K562 (cell line): ENCODE data around the gene SUFU. TPM values are rescaled to one million over a fixed set of nuclear protein-coding genes. Genes with fewer than 3 reads are reported as not detected.

Experiments used
- ATAC-seq: fragments of 200-7000 bp; cut with Tn5 transposase; 3 replicates; pipeline ENCODE4 v1.9.1; 2020; ENCODE audit warnings: moderate library complexity
- BruUV-seq: library from RNA; stranded (reverse); fragments of 400-500 nt; replicated peaks from 2 replicates; lab custom pipeline; 2021; lab: Mats Ljungman, UMichigan
- CTCF ChIA-PET: fragments of 300-600 bp; formaldehyde crosslinking; extraction: SDS; loops from one replicate; lab custom pipeline; 2021; ENCODE audit warnings: low intra/inter-chr PET ratio; lab: Yijun Ruan, JAX
- POLR2A ChIA-PET: fragments of 300-600, 350-650 bp; sonication (Branson Sonifier 250); formaldehyde crosslinking; extraction: SDS; loops from one replicate; lab custom pipeline; 2021; ENCODE audit warnings: antibody characterized with exemption, inconsistent platforms; lab: Yijun Ruan, JAX
- DNase-seq, 4 experiments: peaks; one replicate each; pipeline versions ENCODE4 v3.0.0 to v3.0.0-alpha.2; 2011 to 2018; ENCODE audit warnings: low spot score in 3 of 4, mixed read lengths in 3 of 4; ENCODE audit errors: extremely low read depth in 1 of 4
- FAIRE-seq: peaks from 2 replicates; lab custom pipeline; 2011; peaks lifted over from hg19 to GRCh38; lab: Jason Lieb, UNC
- H2AFZ ChIP-seq: 2 replicates; pipeline ENCODE4 v1.6.0; 2011; ENCODE audit warnings: low read depth, low read length, control low read depth, inconsistent platforms
- H3K27ac ChIP-seq: fragments of 200-600 bp; 3 replicates; pipeline ENCODE4 v1.8.0; 2011; ENCODE audit warnings: low read depth, mild to moderate bottlenecking, control low read depth, inconsistent platforms, low read length, moderate library complexity, mixed read lengths; ENCODE audit errors: extremely low read depth
- H3K27me3 ChIP-seq, 2 experiments: fragments of 300-600 bp in 1 of 2; 2 replicates in 1 of 2; 3 replicates in 1 of 2; pipeline versions ENCODE4 v1.6.0 to v1.8.0; 2011; ENCODE audit warnings: inconsistent platforms in 2 of 2, low read length in 2 of 2, mild to moderate bottlenecking in 1 of 2, mixed read lengths in 1 of 2, moderate library complexity in 1 of 2; ENCODE audit not compliant: control insufficient read depth in 2 of 2, insufficient read depth in 2 of 2
- H3K36me3 ChIP-seq: fragments of 300-600 bp; 3 replicates; pipeline ENCODE4 v1.8.0; 2011; ENCODE audit warnings: mild to moderate bottlenecking, low read length, inconsistent platforms; ENCODE audit not compliant: control insufficient read depth, insufficient read depth
- H3K4me1 ChIP-seq, 2 experiments: fragments of 200-600 bp in 1 of 2; replicated peaks in 1 of 2; 2 replicates in 1 of 2; 3 replicates in 1 of 2; pipeline versions ENCODE4 v1.5.1 to v1.8.0; 2011; ENCODE audit warnings: inconsistent platforms in 2 of 2, low read length in 2 of 2, mild to moderate bottlenecking in 1 of 2, mixed read lengths in 1 of 2, moderate library complexity in 1 of 2; ENCODE audit not compliant: control insufficient read depth in 2 of 2, insufficient read depth in 2 of 2
- H3K4me2 ChIP-seq: 2 replicates; pipeline ENCODE4 v1.6.1; 2011; ENCODE audit warnings: low read length, control low read depth, inconsistent platforms, mixed read lengths; ENCODE audit not compliant: insufficient read depth
- H3K4me3 ChIP-seq: fragments of 200-600 bp; sonication (generic), shearing (Covaris generic); 2 replicates; pipeline ENCODE4 v1.5.1; 2016; ENCODE audit warnings: control low read depth, inconsistent platforms
- H3K79me2 ChIP-seq: fragments of 200-600 bp; 3 replicates; pipeline ENCODE4 v1.8.0; 2011; ENCODE audit warnings: low read length, inconsistent platforms; ENCODE audit not compliant: control insufficient read depth, insufficient read depth
- H3K9ac ChIP-seq, 2 experiments: 2 replicates each; pipeline versions ENCODE4 v1.6.0 to v1.6.1; 2011; ENCODE audit warnings: low read depth in 2 of 2, low read length in 2 of 2, control low read depth in 1 of 2, inconsistent platforms in 1 of 2, mild to moderate bottlenecking in 1 of 2, mixed read lengths in 1 of 2; ENCODE audit not compliant: insufficient read depth in 1 of 2
- H3K9me1 ChIP-seq: one replicate; pipeline ENCODE4 v1.6.0; 2011; ENCODE audit warnings: inconsistent platforms, mild to moderate bottlenecking, low read length, moderate library complexity; ENCODE audit not compliant: control insufficient read depth, insufficient read depth
- H3K9me3 ChIP-seq: replicated peaks from 2 replicates; pipeline ENCODE4 v1.5.1; 2011; ENCODE audit warnings: low read depth, low read length, inconsistent platforms; ENCODE audit not compliant: control insufficient read depth, insufficient read depth
- H4K20me1 ChIP-seq: replicated peaks from 2 replicates; pipeline ENCODE4 v1.6.1; 2011; ENCODE audit warnings: low read length, inconsistent platforms, mixed read lengths; ENCODE audit not compliant: control insufficient read depth, insufficient read depth
- ETV6 ChIP-seq, 3 experiments: fragments of 150-350 bp in 1 of 3; sonication (generic) in 1 of 3; formaldehyde crosslinking in 1 of 3; IDR thresholded peaks; 2 replicates each; pipeline versions ENCODE4 v1.6.1 to v1.8.0; 2014 to 2022; ENCODE audit warnings: borderline replicate concordance in 2 of 3, low read depth in 2 of 3, antibody characterized with exemption in 1 of 3, low read length in 1 of 3, mild to moderate bottlenecking in 1 of 3, missing genetic modification reagents in 1 of 3
- ZBTB1 ChIP-seq: sonication (generic); formaldehyde crosslinking; IDR thresholded peaks from 2 replicates; pipeline ENCODE4 v1.8.1; 2023; ENCODE audit warnings: missing genetic modification reagents, low read depth, mild to moderate bottlenecking, borderline replicate concordance
- ZNF507 ChIP-seq: conservative IDR thresholded peaks from 2 replicates; pipeline ENCODE4 v1.6.1; 2017; ENCODE audit warnings: missing genetic modification characterization, missing compliant biosample characterization
- WGBS: fragments of 100-300 bp; shearing (Covaris generic); methylation state at CpG from one replicate; pipeline ENCODE4 v1.1.6; 2016; ENCODE audit warnings: low coverage, mixed read lengths; ENCODE audit not compliant: insufficient coverage; ENCODE audit errors: missing lambda C conversion rate; 5-methylcytosine and 5-hydroxymethylcytosine counted together
- in situ Hi-C: fragments of 300-500 bp; cut with MboI; formaldehyde crosslinking; loops from 4 replicates; pipeline ENCODE4 v1.15.0; 2018; ENCODE audit warnings: inconsistent platforms, mixed read lengths
- intact Hi-C: fragments of 100-400 bp; cut with micrococcal nuclease; formaldehyde crosslinking; loops from 2 replicates; pipeline ENCODE4 v1.14.2; 2022
- polyA plus RNA-seq, 8 experiments: library from polyadenylated mRNA; depleted of rRNA in 4 of 8; stranded (reverse) in 5 of 8; unstranded in 3 of 8; fragments of >200 nt; fragmentation: Nextera tagmentation in 2 of 8; fragmentation: Illumina TruSeq in 1 of 8; extraction: Ambion mirVana in 2 of 8; extraction: Trizol in 1 of 8; gene quantifications; 2 replicates each; pipeline versions ENCODE4 v1.2.1 to v1.2.3, GENCODE V29; 2011 to 2014; ENCODE audit warnings: inconsistent platforms in 1 of 8, missing spikeins in 1 of 8
- total RNA-seq, 7 experiments: library from RNA; depleted of rRNA in 6 of 7; stranded (reverse); fragments of >200 nt in 6 of 7; fragmentation: Illumina TruSeq in 2 of 7; extraction: Trizol in 2 of 7; gene quantifications; 2 replicates each; pipeline versions ENCODE4 v1.2.1 to v1.2.3, GENCODE V29; 2011 to 2021; ENCODE audit warnings: low replicate concordance in 1 of 7
- TF ChIP-seq, protein P1 (sequence below), 2 experiments: fragments of 450-650 bp; formaldehyde crosslinking in 1 of 2; IDR thresholded peaks; 2 replicates each; pipeline versions ENCODE4 v1.4.0 to v1.6.1; 2014 to 2020; ENCODE audit warnings: mild to moderate bottlenecking in 2 of 2, borderline replicate concordance in 1 of 2, low read depth in 1 of 2

Gene SUFU
- total and polyA plus RNA-seq, 9 of the 15 experiments (the other 6 are each of a cell fraction or from before 2014, with no cell fraction given): 0.59 to 6.3 (median 0.82) TPM

GRCh38 chr10:102557569-102557968 lies 53.8 kb downstream of the SUFU start (continued):
- TF ChIP-seq, protein P1, sequence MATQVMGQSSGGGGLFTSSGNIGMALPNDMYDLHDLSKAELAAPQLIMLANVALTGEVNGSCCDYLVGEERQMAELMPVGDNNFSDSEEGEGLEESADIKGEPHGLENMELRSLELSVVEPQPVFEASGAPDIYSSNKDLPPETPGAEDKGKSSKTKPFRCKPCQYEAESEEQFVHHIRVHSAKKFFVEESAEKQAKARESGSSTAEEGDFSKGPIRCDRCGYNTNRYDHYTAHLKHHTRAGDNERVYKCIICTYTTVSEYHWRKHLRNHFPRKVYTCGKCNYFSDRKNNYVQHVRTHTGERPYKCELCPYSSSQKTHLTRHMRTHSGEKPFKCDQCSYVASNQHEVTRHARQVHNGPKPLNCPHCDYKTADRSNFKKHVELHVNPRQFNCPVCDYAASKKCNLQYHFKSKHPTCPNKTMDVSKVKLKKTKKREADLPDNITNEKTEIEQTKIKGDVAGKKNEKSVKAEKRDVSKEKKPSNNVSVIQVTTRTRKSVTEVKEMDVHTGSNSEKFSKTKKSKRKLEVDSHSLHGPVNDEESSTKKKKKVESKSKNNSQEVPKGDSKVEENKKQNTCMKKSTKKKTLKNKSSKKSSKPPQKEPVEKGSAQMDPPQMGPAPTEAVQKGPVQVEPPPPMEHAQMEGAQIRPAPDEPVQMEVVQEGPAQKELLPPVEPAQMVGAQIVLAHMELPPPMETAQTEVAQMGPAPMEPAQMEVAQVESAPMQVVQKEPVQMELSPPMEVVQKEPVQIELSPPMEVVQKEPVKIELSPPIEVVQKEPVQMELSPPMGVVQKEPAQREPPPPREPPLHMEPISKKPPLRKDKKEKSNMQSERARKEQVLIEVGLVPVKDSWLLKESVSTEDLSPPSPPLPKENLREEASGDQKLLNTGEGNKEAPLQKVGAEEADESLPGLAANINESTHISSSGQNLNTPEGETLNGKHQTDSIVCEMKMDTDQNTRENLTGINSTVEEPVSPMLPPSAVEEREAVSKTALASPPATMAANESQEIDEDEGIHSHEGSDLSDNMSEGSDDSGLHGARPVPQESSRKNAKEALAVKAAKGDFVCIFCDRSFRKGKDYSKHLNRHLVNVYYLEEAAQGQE (IDR thresholded peaks at IDR 0.05; ENCODE audit: borderline replicate concordance): no peak
- TF ChIP-seq, protein P1 (CRISPR knock-in tag; IDR thresholded peaks at IDR 0.05; ENCODE audit: low read depth): no peak

GRCh38 chr10:102559764-102560163 lies 56.0 kb downstream of the SUFU start:
- BruUV-seq: no TSS peak
- no peaks in the 10 kb centered on the region for H3K9me3 ChIP-seq
- no peak overlapping the region for H3K4me2 ChIP-seq
- ATAC-seq: no peak
- intact Hi-C loops: no loop called here
- no peak overlapping the region for H2AFZ ChIP-seq
- H3K4me1 ChIP-seq: no peaks in the 10 kb centered on the region; a peak in 1 of 5 replicates
- H3K27me3 ChIP-seq: no peaks in the 10 kb centered on the region
- DNase-seq: no peak
- POLR2A ChIA-PET: no interaction called here
- H3K9ac ChIP-seq: no peak overlapping the region
- H3K4me3 ChIP-seq: no peak overlapping the region
- no peaks in the 10 kb centered on the region for H3K9me1 ChIP-seq
- in situ Hi-C loops: no loop called here
- WGBS: 40% methylated on average over 4 of the region's 4 CpGs
- no peak for FAIRE-seq
- no peak for TF ChIP-seq ZBTB1 (CRISPR knock-in tag)
- TF ChIP-seq ZNF507 (tag): no peak
- TF ChIP-seq ETV6 (IDR thresholded peaks at IDR 0.05; ENCODE audit: borderline replicate concordance in 1 of 2, low read depth in 2 of 2, low read length in 1 of 2): no peak
- no peak for TF ChIP-seq ETV6 (CRISPR knock-in tag; IDR thresholded peaks at IDR 0.05; ENCODE audit: borderline replicate concordance)
- H3K27ac ChIP-seq: no peak overlapping the region
- H3K36me3 ChIP-seq: no peaks in the 10 kb centered on the region
- no peaks in the 10 kb centered on the region; the same call in 1 of the 2 replicates for H4K20me1 ChIP-seq
- no peaks in the 10 kb centered on the region for H3K79me2 ChIP-seq
- CTCF ChIA-PET: no interaction called here
